ENCODE measurements around the gene MMRN2. TPM values are rescaled to one million over a fixed set of nuclear protein-coding genes. Genes with fewer than 3 reads are reported as not detected.

The MMRN2 gene
- total RNA-seq, 1 donor from 2014 or later = 282 TPM

- H3K4me3 ChIP-seq = peak overlapping the region in 1 of 2 donors; percentile 24
- H3K27ac ChIP-seq = peak overlapping the region; percentile 49 to 56
- H3K4me1 ChIP-seq = peaks cover 7 to 23% of the 10 kb centered on the region in 2 donors
- no peak for TF ChIP-seq CTCF (IDR thresholded peaks at IDR 0.05)
- H3K36me3 ChIP-seq = no peaks in the 10 kb centered on the region
- peak in 1 of 2 donors; percentile 54 for DNase-seq (ENCODE audit: low spot score in 2 of 2)
- H3K27me3 ChIP-seq = no peaks in the 10 kb centered on the region
- intact Hi-C loops (cut with DNase I) = loop anchor here (5.0 kb wide), 1 partner anchor 112 kb away; no protein-coding TSS in a partner anchor
- no peaks in the 10 kb centered on the region for H3K9me3 ChIP-seq
These were observed 12.5 kb downstream of the MMRN2 start for GRCh38 chr10:86944907-86945306.

- peak overlapping the region in 1 of 2 donors; percentile 49 for H3K27ac ChIP-seq
- no peak for TF ChIP-seq CTCF (IDR thresholded peaks at IDR 0.05)
These were observed 12.9 kb downstream of the MMRN2 start for GRCh38 chr10:86944471-86944870.

GRCh38 chr10:86944031-86944419 lies 13.4 kb downstream of the MMRN2 start:
- DNase-seq (ENCODE audit: low spot score in 2 of 2) = no peak
- Histone ChIP-seq H3K36me3 (no peaks in the 10 kb centered on the region), H3K9me3 (no peaks in the 10 kb centered on the region), H3K4me3 (no peak overlapping the region), H3K4me1 (peaks cover 7 to 24% of the 10 kb centered on the region in 2 donors), H3K27me3 (no peaks in the 10 kb centered on the region), H3K27ac (no peak overlapping the region)
- no peak for TF ChIP-seq CTCF (IDR thresholded peaks at IDR 0.05)
- intact Hi-C loops (cut with DNase I) = loop anchor here (5.0 kb wide), 1 partner anchor 113 kb away; no protein-coding TSS in a partner anchor

More at GRCh38 chr10:86944471-86944870, 12.9 kb downstream of the MMRN2 start:
- peaks cover 7 to 23% of the 10 kb centered on the region in 2 donors for H3K4me1 ChIP-seq
- H3K36me3 ChIP-seq = no peaks in the 10 kb centered on the region
- peak in 1 of 2 donors; percentile 34 for DNase-seq (ENCODE audit: low spot score in 2 of 2)
- H3K4me3 ChIP-seq = no peak overlapping the region
- intact Hi-C loops (cut with DNase I) = loop anchor here (5.0 kb wide), 1 partner anchor 113 kb away; no protein-coding TSS in a partner anchor
- no peaks in the 10 kb centered on the region for H3K9me3 ChIP-seq
- H3K27me3 ChIP-seq = no peaks in the 10 kb centered on the region

DNA sequence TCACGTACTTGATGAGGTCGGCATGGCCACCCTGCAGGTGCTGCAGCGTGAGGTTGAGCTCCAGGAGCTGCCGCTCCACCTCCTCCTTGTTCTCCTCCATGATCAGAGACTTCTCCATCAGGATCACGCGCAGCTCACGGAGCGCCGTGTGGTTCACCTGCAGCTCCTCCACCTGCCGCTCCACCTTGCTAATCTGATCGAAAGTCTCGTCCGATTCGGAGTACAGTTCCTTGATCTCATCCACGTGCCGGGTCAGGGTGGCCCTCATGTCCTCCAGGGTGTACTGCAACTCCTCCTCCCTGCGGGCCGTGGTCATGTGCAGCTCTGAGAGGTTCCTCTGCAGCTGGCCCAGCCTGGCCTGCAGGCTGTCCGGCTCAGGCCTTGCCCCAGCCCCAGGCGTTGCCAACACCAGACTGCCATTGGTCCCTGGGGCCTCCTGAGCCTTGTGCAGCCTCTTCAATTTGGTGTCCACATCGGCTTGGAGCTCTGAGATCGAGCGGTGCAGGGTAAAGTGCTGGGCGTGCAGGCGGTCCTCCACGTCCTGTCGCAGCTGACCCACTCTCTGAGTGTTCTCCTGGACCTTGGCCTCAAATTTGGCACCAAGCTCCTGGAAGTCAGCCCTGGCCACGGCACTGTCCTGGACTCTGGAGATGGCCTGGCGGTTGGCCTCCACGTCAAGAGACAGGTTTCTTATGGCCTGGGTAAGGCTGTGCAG lies 13.9 kb downstream of the MMRN2 start:
- Histone ChIP-seq H3K4me3 (no peak overlapping the region), H3K36me3 (no peaks in the 10 kb centered on the region), H3K27ac (no peak overlapping the region), H3K9me3 (no peaks in the 10 kb centered on the region), H3K27me3 (no peaks in the 10 kb centered on the region), H3K4me1 (peaks cover 7 to 29% of the 10 kb centered on the region in 2 donors)
- intact Hi-C loops (cut with DNase I) = loop anchor here (5.0 kb wide), 1 partner anchor 114 kb away; no protein-coding TSS in a partner anchor
- DNase-seq (ENCODE audit: low spot score in 2 of 2) = peak in 1 of 2 donors; percentile 61
- no peak for TF ChIP-seq CTCF (IDR thresholded peaks at IDR 0.05)

GRCh38 chr10:86942441-86943315 lies 14.7 kb downstream of the MMRN2 start:
- no peaks in the 10 kb centered on the region for H3K9me3 ChIP-seq
- intact Hi-C loops (cut with DNase I) = loop anchor here (5.0 kb wide), 1 partner anchor 115 kb away; no protein-coding TSS in a partner anchor
- H3K4me3 ChIP-seq = peak overlapping the region in 1 of 2 donors; percentile 39
- peaks cover 7 to 32% of the 10 kb centered on the region in 2 donors for H3K4me1 ChIP-seq
- DNase-seq (ENCODE audit: low spot score in 2 of 2) = peak in 1 of 2 donors; percentile 67
- H3K27me3 ChIP-seq = no peaks in the 10 kb centered on the region
- H3K36me3 ChIP-seq = no peaks in the 10 kb centered on the region
- TF ChIP-seq CTCF (IDR thresholded peaks at IDR 0.05) = no peak
- H3K27ac ChIP-seq = no peak overlapping the region

All from ascending aorta (tissue), 2 donors.